Right hindlimb (tissue), 1 donor: Measurements from ENCODE around the gene ELP5.

Experiments used
- DNase-seq: peaks from one replicate; pipeline ENCODE4 v3.0.0-alpha.2; 2018

ELP5 gene

GRCh38 chr17:7237266-7237760 lies 14.7 kb upstream of the ELP5 start:
- DNase-seq, result no peak

DNA sequence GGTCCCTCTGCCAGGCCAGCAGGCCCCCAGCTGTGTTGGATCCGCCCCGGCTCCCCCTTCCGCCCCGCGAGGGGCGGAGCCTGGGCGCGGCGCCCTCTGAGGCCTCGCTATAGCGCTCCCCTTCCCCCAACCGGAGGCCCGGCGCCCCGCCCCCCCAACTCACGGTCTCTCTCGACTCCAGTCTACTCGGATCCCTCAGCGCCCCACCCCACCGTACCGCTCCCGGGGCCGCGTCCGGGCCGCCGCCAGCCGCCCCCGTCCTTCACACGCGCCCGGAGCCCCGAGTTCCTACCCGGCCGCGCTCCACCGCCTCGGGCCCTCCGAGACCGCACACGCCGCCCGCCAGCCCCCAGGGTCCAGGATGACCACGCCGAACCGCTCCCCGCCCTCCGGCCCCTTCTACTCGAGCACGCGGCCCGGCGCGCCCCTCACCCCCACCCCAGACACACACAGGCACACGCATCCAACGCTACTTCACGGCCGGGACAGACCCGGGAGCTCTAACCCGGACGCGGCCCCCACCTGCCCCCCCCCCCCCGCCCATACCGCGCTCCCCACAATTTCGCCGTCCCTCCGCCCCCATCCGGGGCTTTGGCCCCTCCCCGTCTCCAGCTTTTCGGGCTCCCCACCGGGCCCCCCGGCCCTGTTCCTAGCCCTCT lies 14.1 kb upstream of the ELP5 start:
- peak; percentile 86 for DNase-seq

GRCh38 chr17:7238420-7239090 lies 13.5 kb upstream of the ELP5 start:
- DNase-seq, result peak; percentile 67

- DNase-seq, result peak; percentile 100
Measured at GRCh38 chr17:7239091-7240027, 12.7 kb upstream of the ELP5 start, which contains the start of gene PHF23. Gene PHF23, minus strand, starts transcription at chr17:7239457. Its CDS starts 178 bp downstream, at chr17:7239279.

DNA sequence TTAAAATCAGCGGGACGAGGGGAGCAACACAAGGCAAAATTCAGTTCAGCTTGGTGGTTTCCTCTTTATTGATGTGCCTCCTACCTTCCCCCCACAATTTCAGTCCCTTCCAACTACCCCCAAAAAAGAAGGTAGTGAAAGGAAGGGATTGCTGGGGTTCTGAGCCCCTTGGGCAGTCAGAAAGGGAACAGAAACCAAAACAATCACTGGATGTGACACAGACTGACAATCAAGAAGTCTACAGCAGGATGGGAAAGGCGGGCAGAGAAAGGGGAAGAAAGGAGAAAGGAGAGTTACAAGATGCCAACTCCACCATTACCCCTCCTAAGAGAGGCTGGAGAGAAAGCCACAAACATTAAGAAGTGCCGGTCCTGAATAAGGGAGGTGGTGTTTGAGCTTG lies 11.6 kb upstream of the ELP5 start:
- peak; percentile 21 for DNase-seq

- peak; percentile 19 for DNase-seq
Measured at GRCh38 chr17:7241090-7241733, 10.8 kb upstream of the ELP5 start.

DNA sequence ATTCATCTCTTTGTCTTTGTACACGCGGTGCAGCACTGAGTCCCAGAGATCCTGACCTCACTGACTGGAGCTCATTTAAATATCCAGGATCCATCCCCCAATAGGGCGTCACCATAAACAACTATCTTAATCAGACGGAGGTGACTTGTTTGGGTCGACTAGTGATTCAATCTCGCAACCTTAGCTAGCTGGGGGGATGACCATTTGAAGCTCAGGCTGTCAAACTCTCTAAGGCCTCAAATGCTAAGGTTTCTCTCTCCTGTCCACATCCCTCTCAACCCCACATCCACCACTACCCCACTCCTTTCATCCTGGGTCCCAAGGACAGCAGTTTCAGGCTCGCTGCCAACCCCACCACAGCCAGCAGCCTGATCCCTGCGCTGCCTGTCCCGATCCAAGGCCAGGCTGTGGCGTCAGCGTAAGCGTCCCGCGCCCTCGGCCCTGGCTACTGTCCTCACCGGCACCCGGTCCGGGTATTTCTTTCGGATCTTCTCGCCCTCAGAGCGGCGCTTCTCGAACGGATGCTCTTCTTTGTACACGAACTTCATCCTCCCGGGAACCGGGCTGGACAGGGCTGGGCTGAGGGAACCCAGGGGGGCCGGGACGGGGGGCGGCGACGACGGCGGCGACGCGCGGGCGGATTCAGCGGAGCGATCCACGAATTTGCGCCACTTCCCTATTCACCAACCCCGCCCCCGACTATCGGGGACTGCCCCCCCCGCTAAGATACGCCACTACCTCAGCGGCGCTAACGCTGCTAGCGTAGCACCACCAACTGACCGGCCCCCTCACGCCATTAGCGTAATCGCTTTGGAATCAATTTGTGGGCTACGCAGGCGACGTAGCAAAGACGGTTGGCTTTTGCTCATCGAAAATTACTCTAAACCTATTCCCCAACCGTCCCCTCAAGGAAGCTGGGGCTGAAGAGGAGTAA lies 10.0 kb upstream of the ELP5 start, which contains the start of gene GABARAP:
Gene GABARAP, minus strand, starts transcription at position 667 of the 934 bp plus-strand sequence. Its CDS starts 119 bp downstream, at position 548.
- peak; percentile 97 for DNase-seq

GRCh38 chr17:7242717-7243452 lies 9.1 kb upstream of the ELP5 start:
- DNase-seq, result peak; percentile 97

DNA sequence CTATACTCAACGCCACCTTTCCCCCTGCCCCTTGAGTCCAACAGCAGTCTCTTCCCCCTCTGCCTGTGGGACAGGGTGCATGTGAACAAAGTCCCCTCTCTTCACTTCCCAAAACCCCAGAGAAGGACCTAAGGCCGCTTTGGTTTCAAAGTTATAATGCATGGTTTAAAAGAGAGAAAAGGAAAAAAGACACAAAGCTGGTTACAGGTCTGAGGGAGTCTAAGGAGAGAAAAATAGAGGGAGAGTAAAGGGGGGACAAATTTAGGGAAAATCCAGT lies 8.6 kb upstream of the ELP5 start:
- no peak for DNase-seq

DNA sequence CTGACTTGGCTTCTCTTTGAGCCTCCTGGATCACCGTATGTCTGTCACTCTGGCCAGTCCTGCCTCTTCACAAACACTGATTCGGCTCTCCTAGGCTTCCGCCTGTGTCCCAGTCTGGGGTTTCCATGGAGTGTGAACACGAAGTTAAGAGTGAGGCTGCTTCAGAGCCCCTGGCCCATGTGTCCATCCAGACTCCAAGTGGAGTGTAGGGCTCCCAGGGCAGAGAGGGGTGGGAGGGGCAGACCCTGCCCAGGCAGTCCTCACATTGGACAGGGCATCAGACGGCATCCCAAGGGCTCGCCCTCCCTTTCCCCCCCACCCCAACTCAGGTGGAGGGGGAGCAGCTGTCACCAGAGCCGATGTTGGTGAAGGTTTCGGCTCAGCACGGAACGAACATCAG lies 8.2 kb upstream of the ELP5 start:
- peak; percentile 21 for DNase-seq

GRCh38 chr17:7246779-7247178 lies 5.2 kb upstream of the ELP5 start:
- DNase-seq, result no peak

GRCh38 chr17:7248796-7249195 lies 3.2 kb upstream of the ELP5 start:
- DNase-seq, result no peak

GRCh38 chr17:7249214-7249613 lies 2.8 kb upstream of the ELP5 start:
- DNase-seq, result peak; percentile 21

DNA sequence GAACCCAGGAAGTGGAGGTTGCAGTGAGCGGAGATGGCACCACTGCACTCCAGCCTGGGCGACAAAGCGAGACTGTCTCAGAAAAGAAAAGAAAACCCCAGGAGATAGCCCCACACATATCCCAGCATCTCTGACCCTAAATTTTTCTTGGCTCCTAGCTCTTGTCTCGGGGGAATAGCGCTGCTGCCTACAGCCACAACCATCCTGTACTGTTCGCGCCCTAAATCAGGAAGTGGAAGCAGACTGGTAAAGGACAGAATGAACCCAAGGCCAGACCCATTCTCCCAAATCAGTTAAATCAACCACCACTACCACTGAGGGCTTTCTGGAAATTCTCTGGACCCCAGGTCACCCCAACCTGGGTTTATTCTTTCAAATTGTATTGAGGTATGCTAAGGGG lies 2.2 kb upstream of the ELP5 start:
- no peak for DNase-seq

- peak; percentile 33 for DNase-seq
Measured at GRCh38 chr17:7250695-7251627, 1.1 kb upstream of the ELP5 start.

DNA sequence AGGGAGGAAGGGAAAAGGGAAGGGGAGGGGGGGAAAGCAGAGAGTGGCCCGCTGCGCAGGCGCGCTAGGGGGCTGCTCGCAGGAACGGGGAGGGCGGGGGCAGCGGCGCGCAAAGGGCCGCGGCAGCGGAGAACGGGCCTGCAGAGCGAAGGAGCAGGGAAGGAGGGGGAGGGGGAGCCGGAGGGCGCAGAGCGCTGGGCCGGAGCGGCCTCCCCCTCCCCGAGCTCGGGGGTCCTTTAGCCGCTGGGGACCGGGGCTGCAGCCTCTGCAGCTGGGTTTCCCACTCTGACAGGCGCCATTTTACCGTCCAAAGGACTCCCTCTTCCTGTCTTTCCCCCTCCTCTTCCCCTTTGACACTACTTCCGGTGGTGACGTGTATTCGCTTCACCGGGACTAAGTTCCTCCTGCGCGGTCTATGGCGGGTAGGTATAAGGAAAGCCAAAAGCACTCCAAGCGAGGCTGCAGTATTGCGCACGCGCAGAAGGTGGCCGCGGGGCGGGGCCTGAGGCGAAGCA lies 297 bp upstream of the ELP5 start, which contains the start of gene CTDNEP1:
Gene CTDNEP1, minus strand, starts transcription at position 74 of the 515 bp plus-strand sequence. CDS start 438 bp downstream, outside the sequence.
- DNase-seq, result peak; percentile 99

DNA sequence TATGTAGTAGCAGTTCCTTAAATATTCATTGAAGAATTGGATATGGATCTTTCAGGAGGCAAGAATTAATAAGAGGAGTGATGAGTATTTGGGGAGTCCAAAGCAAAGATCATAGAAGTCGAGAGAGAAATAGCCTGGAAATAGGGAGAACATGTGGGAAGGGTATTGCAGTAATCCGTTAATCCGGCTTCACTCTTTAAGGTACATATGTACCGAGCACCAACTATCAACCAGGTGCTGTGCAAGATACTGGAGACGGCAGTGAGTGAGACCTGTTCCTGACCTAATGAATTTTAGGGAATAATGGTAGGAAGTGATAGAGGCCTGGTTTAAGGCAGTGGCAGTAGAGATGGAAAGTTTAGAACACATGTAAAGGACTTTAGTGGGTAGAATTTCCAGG lies 1.1 kb downstream of the ELP5 start:
- no peak for DNase-seq

DNA sequence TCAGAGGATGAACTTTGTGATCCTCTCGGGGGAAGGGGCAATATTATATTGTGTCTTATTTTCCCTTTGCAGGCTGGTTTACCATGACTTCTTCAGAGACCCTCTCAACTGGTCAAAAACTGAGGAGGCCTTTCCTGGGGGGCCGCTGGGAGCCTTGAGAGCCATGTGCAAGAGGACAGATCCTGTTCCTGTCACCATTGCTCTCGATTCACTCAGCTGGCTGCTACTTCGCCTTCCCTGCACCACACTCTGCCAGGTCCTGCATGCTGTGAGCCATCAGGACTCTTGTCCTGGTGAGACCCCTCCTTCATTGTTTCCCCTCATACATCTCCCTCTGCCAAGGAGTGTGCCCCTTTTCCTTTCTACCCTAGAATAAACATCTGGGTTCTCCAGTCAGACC lies 2.5 kb downstream of the ELP5 start:
- DNase-seq, result no peak

GRCh38 chr17:7256766-7257456 lies 4.9 kb downstream of the ELP5 start:
- DNase-seq, result no peak
